GM19395 (cell line): Measurements from ENCODE around the gene PHF13.
"Not testable (repeated sequence)": the region's sequence is repeated elsewhere in the genome, so short reads cannot be mapped to it uniquely, and the experiment has no call there.

ENCODE experiments used
- ATAC-seq: cut with Tn5 transposase; IDR thresholded peaks from one replicate; pipeline ENCODE4 v1.9.1; 2021; ENCODE audit warnings: mild to moderate bottlenecking, moderate library complexity; ENCODE audit not compliant: unreplicated experiment

The PHF13 gene

DNA sequence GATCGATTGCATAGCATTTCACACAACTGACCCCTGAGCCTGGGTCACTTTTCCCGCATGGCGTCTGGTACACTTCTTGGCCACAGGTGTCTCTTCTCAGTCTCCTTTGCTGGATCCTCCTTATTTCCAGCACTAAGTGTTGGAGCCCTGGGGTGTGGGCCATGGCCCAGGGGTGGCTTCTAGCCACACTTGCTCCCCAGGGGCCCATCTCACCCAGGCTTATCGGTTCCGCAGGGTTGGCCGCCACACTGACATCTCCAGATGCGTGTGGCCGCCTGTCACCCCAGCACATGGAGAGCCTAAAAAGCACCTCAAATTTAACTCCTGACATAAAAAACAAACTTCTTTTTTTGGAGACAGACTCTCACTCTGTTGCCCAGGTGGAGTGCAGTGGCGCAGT is 13.5 kb downstream of the PHF13 start:
- ATAC-seq, result no peak

DNA sequence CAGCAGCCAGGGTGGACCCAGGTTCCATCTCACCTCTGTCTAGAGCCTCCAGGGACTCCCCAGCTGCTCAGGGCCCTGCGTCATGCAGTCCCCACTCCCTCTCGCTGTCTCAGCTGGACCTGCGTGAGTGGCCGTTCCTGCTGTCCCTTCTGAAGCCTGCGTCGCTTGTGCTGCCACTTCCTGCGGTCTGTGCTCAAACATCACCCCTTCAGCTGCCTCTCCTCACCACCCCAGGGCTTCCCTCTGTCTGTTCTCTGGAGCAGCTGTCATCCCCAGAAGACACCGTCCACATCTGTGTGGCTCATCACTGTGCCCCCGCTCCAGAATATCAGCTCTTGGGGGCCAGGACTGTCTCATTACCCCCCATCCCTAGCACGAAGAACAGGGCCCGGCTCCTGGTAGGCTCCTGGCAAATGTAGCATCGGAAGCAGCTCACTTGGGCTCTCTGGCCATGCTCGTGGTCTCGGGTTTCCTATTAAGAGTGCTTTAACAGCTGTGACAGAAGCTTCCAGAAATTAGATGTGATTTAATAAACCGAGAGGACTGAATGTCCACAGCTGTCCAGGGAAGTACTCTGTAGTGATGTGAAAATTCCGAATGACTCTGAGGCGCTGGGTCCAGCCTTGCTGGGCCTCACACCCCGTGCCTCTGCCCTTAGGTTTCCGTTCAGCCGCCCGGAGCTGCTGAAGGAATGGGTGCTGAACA is 14.5 kb downstream of the PHF13 start:
- no peak for ATAC-seq

DNA sequence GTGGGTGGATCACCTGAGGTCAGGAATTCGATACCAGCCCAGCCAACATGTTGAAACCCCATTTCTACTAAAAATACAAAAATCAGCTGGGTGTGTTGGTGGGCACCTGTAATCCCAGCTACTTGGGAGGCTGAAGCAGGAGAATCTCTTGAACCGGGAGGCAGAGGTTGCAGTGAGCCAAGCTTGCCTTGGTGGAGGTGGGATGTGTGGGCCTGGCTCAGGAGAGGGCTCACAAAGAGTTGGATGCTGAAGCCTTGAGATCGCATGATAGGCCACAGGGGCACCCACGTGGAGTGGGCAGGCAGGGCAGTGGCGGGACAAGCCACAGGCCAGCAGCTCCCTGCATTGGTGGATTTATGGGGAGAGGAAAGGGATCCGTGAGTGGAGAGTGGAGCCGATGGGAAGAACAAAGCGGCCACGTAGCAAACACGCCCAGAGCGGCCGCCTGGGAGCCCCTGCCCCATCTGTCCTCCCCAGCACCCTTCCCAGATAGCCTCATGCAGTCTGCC is 15.5 kb downstream of the PHF13 start:
- no peak for ATAC-seq

DNA sequence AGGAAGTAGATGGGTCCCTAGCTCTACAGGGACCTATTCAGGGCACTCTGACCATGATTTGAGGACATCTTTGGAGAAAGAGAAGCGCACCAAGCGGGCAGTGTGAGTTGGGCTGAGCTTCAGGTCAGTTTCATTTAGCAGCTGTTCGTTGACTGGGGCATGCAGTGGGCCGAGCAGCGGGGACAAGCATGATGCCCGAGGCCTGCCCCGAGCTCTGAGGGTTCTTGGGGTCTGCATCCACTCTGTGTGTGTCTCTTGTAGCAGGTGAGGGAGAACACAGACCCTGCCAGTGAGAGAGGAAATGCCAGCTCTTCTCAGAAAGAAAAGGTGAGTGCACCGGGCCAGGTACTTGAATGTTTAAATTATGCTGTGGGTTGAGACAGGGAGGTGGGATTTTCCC is 16.5 kb downstream of the PHF13 start:
- ATAC-seq, result no peak

DNA sequence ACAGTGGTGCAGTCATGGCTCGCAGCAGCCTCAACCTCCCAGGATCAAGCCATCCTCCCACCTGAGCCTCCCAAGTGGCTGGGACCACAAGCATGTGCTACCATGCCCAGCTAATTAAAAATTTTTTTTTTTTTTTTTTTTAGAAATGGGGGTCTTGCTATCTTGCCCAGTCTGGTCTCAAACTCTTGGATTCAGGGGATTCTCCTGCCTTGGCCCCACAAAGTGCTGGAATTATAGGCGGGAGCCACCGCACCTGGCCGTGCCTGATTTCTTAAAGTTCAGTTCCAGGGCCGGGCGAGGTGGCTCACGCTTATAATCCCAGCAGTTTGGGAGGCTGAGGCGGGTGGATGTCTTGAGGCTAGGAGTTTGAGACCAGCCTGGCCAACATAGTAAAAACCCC is 17.5 kb downstream of the PHF13 start:
- no peak for ATAC-seq

DNA sequence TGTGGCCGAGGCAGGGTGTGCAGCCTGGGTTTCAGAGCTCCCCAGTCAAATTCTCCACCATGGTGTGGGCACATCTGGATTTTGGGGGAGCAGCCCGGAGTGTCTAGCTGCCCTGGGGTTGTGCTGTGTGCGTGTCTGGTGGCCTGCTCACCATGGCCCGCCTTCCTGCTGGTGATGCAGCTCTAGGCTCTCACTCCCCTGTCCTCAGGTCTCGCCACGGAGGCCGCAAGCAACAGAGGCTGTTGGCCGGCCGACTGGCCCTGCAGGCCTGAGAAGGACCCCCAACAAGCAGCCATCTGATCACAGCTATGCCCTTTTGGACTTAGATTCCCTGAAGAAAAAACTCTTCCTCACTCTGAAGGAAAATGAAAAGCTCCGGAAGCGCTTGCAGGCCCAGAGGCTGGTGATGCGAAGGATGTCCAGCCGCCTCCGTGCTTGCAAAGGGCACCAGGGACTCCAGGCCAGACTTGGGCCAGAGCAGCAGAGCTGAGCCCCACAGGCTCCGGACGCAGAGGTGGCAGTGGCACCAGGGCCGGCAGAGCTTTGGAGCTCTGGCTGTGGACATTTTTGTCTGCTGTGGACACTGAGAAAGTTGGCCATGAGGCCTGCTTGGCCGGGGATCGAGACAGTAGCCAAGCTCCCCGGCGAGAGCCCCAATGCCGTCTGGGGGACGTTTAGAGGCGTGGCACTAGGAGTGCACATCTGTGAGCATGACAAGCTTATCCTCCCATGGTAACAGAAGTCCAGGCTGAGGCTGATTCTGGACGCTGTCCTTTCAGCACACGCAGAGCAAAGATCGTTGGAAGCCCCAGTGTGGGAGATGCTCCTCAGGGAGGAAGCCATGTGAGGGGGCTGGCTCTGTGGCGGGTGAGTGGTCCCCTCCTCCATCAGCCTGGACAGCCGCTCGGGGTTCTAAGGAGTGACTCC is 19.3 kb downstream of the PHF13 start:
- no peak for ATAC-seq

DNA sequence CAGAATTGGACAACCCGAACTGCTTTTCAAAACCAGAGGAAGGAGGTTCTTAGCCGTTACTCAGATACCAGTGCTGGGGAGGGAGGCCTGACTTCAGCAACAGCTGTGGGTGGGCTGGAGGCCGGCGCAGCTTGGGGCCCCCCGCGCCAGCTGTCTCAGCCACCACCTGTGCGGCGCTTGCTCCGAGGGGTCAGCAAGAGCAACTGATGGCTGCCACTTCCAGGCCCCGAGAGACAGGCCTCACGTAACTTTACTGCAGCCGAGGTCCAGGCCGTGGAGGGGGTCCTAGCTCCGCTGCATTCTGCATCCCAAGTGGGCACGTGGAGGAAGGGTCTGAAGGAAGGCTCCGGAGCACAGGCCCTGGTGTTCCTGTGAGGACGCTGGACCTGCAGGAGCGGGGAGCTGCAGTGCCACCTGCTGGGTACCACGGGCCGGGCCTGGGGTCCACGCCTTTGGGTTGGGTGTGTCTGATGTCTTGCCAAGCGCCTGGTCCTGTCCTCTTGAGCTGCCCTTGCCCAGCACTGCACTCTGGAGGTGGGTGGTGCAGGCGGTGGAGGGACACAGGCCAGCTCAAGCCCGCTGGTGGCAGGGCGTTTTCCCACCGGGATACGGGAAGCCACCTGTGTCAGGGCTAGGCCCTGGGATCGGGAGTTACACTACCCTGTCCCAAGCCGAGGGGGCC is 21.0 kb downstream of the PHF13 start:
- ATAC-seq, result no peak

DNA sequence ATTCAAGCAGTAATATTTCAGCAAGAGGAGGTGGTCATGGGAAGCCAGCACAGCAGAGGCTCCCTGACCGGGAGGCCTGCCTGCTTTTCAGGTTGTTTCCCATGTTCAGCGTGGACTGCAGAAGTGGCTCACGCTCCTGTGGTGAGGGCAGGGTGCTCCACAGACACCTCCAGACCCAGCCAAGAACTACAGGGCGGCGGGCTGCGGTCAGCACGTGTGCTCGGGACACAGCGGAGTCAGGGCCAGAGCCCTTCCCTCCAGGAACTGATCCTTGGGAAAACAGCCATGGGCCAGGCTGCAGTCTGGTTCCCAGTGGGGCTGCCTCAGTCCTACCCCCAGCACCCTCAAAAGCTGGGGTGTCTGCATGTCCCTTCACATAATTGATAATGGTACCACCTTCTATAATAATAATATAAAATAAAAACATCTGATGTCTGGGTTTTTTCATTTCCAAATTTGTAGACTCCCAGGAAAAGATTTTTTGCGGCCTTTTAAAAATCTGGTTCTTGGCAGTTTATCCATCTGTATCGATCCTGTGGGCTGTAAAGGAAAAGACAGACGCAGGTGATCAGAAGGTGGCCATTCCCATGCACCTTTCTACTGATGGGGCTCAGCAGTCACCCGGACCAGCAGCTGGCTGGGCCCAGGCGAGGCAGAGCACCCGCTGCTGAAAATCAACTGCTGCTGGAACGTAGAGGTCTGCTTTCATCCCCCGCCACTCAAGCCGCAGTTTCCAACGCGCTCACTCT is 21.8 kb downstream of the PHF13 start:
- ATAC-seq, result no peak

DNA sequence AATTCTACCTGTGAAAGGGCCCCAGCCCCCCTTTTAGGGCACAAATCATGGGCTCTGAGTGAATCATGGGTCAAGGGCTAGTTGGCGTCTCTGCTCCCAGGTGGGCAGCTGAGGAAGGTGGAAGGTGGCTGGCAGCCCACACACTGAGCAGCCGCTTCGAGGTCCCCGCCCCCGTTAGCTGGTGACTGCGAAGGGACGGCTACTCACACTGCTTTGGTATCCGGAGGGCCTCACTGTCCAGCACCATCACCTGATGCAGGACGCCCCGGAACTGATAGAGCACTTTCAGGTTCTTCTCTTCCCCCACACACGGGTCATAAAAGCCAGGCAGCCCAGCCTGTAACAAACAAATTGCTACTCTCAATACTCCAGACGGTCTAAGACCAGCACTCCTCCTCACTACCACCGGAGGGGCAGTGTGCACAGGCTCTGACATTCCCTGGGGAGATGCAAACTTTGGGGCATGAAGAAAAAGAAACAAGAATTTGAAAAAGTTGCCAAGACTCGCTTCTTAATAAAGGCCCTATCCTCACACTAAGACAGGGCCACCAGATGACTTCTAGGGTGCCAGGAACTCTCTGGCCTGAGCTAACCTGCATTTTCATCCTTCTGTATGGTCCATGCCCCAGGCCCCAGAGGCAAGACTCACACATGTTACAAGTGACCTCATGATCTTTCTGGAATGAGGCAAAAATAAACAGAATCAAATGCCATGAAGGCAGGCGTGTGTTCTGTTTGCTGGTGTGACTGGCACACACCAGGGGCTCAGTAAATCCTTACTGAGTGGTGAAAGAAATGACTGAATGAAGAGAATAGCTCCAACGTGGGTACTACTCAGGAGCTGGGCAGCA is 22.6 kb downstream of the PHF13 start:
- no peak for ATAC-seq

DNA sequence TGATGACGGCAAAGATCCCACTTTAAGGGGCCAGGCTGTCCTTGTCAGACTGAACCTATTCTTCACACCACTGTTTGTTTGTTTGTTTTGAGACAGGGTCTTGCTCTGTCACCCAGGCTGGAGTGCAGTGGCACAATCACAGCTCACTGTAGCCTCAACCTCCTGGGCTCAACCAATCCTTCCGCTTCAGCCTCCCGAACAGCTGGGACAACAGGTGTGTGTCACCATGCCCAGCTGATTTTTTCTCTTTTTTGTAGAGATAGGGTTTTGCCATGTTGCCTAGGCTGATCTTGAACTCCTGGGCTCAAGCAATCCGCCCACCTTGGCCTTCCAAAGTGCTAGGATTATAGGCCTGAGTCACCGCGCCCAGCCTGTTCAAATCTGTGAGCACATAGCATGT is 23.2 kb downstream of the PHF13 start:
- not testable (repeated sequence) for ATAC-seq

DNA sequence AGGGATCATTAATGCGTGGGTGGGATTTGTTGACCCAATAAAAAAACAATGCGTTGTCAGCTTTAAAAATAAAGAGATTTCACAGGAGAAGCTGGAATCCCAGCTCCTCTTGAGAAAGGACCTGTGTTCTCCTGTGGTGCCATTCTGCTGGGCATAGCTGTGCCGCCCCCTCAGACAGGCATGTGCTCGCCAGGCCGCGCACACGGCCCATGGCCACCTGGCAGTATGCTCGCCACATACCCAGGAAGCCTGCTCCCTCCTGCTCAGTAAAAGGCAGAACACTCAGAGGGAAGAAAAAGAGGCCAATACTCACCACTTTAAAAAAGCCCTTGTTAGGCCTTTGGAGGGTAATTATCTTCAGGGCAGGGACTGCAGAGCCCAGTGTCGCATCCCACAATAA is 24.2 kb downstream of the PHF13 start:
- no peak for ATAC-seq

DNA sequence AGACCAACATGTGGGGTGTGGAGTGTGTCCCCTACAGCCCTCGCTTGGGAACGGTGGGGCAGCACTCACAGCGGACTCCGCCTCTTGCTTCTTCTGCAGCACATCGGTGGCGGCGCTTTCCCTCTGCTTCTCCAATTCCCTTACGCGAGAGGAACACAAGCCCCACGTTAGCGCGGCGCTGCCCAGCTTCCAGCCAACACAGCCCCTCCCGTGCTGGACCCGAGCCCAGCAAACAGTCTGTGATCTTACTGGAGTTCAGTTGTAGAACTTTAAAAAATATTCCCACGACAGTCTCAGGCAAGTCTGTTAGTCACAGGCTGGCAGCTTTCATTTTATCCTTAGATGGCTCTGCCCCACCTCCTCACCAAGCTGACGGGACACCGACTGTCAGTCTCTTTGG is 24.7 kb downstream of the PHF13 start:
- no peak for ATAC-seq

DNA sequence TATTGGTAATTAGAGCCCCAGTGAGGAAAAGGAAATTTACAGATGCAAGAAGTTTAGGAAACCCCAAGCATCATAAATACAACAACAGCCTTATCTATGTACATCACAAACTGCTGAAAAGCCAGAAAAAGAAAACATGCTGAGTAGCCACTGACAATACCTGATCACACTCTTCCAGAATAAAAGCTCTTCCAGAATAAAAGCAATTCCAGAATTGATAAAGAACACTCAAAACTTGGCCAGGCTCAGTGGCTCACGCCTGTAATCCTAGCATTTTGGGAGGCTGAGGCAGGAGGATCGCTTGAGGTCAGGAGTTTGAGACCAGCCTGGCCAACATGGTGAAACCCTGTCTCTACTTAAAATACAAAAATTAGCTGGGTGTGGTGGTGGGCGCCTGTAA is 27.3 kb downstream of the PHF13 start:
- ATAC-seq, result not testable (repeated sequence)

DNA sequence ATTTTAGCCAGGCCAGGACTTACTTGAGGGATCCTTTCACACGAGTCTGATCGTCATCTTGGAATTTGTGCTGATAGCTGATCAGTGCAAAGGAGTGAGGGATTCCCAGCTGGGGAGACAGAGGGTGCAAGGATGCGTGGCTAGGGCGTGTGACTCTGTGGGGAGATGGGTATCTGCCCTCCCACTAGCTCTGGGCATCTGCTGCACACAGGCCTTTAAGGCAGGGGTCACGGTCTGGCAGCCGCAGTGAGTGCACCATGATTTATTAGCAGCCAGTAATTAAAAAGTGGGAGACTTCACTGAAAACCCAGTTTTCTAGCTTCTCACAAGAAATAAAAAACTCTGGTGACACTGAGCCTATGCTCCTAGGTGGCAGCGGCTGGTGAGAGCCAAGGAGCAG is 31.5 kb downstream of the PHF13 start:
- ATAC-seq, result no peak

DNA sequence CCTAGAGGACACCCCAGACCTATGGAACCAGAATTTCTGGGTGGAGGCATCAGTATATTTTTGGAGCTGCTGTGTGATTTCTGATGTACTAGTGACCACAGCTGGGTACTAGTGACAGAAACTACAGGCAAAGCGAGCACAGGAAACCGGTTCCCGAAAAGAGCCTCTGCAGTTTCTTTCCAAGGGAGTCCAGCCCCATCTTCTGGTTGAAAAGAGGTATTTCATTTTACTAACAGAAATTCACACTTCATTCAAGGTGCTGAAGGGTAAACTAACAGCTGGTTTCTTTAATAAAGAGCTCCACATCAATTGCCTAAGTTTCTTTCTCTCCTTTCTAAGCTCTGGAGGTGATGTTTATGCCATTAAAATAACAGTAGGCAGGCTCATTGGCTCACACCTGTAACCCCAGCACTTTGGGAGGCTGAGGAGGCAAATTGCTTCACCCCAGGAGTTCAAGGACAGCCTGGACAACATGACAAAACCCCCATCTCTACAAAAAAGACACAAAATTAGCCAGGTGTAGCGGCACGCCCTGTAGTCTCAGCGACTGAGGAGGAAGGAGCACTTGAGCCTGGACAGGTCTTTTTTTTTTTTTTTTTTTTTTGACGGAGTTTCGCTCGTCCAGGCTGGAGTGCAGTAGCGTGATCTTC is 33.1 kb downstream of the PHF13 start:
- ATAC-seq, result no peak

DNA sequence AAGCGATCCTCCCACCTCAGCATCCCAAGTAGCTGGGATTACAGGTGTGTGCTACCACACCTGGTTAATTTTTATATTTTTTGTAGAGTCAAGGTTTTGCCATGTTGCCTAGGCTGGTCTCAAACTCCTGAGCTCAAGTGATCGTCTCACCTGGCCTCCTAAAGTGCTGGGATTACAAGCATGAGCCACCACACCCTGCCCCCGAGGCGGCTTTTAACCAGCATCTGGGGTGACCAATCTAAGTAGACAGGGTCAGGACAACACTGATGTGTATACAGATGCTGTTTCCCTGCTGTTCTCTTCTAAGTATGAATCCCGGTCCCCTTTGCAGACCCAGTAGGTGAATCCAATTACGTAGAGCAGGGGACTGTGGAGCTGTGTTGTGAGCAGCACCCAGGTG is 35.0 kb downstream of the PHF13 start:
- no peak for ATAC-seq

DNA sequence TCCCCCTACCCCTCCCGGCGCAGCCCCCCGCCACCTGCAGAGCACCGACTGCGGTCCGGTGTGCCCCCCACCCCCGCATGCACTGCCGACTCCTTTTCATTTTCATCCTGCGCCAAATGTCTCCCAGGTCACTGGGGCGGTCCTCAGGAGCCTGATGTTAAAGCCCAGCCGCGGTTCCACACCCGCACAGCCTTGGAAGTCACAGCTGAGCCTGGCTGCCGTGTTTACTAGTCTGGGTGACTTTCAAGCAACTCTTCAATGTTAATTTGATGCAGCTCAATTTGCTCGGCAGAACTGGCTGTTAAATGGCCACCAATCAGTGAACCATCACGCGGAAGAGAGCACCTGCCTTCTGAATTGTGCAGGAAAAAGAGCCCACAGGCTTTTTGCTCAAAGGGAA is 38.4 kb downstream of the PHF13 start:
- no peak for ATAC-seq

DNA sequence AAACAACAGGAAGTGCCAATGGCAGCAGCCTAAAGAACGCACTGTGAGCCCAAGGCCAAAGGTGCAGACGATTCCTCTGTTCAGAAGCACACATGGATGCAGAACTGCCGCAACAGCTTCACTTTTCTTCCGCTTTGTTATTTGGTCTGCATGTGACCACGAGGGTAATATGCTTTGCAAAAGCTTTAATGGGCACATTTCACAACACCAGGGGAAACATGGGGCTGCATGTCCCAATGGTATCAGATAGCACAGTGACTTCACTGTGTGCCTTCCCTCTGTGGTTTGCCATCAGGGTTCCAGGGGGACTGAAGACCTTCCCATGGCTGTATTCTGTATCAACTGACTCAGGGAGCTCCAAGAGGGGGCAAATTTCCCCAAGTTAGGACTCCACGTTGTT is 39.5 kb downstream of the PHF13 start:
- no peak for ATAC-seq
